HEK293T (cell line): Measurements from ENCODE around the gene CAMK2A.

Source experiments
- CTCF ChIA-PET: fragments of 350-600 bp; formaldehyde crosslinking; extraction: SDS; loops from one replicate; lab custom pipeline; 2021; ENCODE audit warnings: antibody characterized with exemption, inconsistent platforms; lab: Yijun Ruan, JAX
- POLR2A ChIA-PET: fragments of 350-600 bp; formaldehyde crosslinking; extraction: SDS; loops from one replicate; lab custom pipeline; 2020; ENCODE audit warnings: antibody characterized with exemption, inconsistent platforms; lab: Yijun Ruan, JAX
- DNase-seq: peaks from one replicate; pipeline ENCODE4 v3.0.0; 2012; ENCODE audit warnings: mixed read lengths; ENCODE audit errors: extremely low spot score
- ARNT ChIP-seq: fragments of 450-650 bp; IDR thresholded peaks from 2 replicates; pipeline ENCODE4 v1.6.1; 2017; ENCODE audit warnings: mild to moderate bottlenecking
- BHLHE40 ChIP-seq: fragments of 450-650 bp; IDR thresholded peaks from 2 replicates; pipeline ENCODE4 v1.6.1; 2016; ENCODE audit warnings: mild to moderate bottlenecking, moderate library complexity, borderline replicate concordance
- CTBP1 ChIP-seq: fragments of 450-650 bp; IDR thresholded peaks from 2 replicates; pipeline ENCODE4 v1.6.1; 2016; ENCODE audit warnings: borderline replicate concordance
- ELF4 ChIP-seq: fragments of 450-650 bp; IDR thresholded peaks from 2 replicates; pipeline ENCODE4 v1.6.1; 2017; ENCODE audit warnings: antibody characterized with exemption
- FOXA1 ChIP-seq: fragments of 450-650 bp; IDR thresholded peaks from 2 replicates; pipeline ENCODE4 v1.6.1; 2016; ENCODE audit warnings: mild to moderate bottlenecking
- FOXK2 ChIP-seq: fragments of 450-650 bp; IDR thresholded peaks from 2 replicates; pipeline ENCODE4 v1.6.1; 2016; ENCODE audit warnings: mild to moderate bottlenecking
- FOXM1 ChIP-seq: fragments of 450-650 bp; IDR thresholded peaks from 2 replicates; pipeline ENCODE4 v1.6.1; 2017; ENCODE audit warnings: mild to moderate bottlenecking, borderline replicate concordance
- HDGF ChIP-seq: fragments of 450-650 bp; IDR thresholded peaks from 2 replicates; pipeline ENCODE4 v1.6.1; 2017; ENCODE audit warnings: antibody characterized with exemption, borderline replicate concordance
- L3MBTL2 ChIP-seq: fragments of 450-650 bp; conservative IDR thresholded peaks from 2 replicates; pipeline ENCODE4 v1.6.1; 2016; ENCODE audit warnings: mild to moderate bottlenecking
- LEF1 ChIP-seq: fragments of 450-650 bp; IDR thresholded peaks from 2 replicates; pipeline ENCODE4 v1.6.1; 2017; ENCODE audit warnings: mild to moderate bottlenecking, borderline replicate concordance
- NFRKB ChIP-seq: fragments of 450-650 bp; IDR thresholded peaks from 2 replicates; pipeline ENCODE4 v1.6.1; 2016; ENCODE audit warnings: mild to moderate bottlenecking, moderate library complexity
- SP1 ChIP-seq: fragments of 450-650 bp; IDR thresholded peaks from 2 replicates; pipeline ENCODE4 v1.6.1; 2017
- SUZ12 ChIP-seq: fragments of 450-650 bp; IDR thresholded peaks from 2 replicates; pipeline ENCODE4 v1.6.1; 2016; ENCODE audit warnings: mild to moderate bottlenecking
- TARDBP ChIP-seq: fragments of 450-650 bp; IDR thresholded peaks from 2 replicates; pipeline ENCODE4 v1.6.1; 2016
- ZNF384 ChIP-seq: fragments of 450-650 bp; IDR thresholded peaks from 2 replicates; pipeline ENCODE4 v1.6.1; 2016
- TF ChIP-seq, protein P1 (sequence below): fragments of 450-650 bp; IDR thresholded peaks from 2 replicates; pipeline ENCODE4 v1.6.1; 2016

Gene CAMK2A

DNA sequence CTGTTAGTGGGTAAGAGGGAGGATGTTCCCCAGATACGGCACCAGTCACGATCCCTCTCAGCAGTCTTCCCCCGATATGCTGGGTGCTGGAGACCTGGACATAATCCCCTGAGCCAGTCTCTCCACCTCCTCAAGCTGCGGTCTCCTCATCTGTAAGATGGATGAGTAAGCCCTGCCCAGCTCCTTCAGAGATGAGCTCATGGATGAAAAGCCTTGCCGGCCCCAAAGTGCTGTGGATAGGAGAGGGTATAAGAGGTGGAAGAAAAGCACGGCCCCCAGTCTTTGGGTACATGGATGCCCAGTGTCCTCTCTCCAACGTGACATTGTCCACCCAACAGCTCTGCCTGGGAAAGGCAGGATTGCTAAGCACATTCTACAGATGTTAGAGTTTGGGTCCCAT lies 4.5 kb downstream of the CAMK2A start:
- TF ChIP-seq ELF4 = no peak
- TF ChIP-seq ZNF384 = no peak
- TF ChIP-seq LEF1 = no peak
- no peak for TF ChIP-seq BHLHE40
- TF ChIP-seq TARDBP = no peak
- no peak for TF ChIP-seq ARNT
- no peak for TF ChIP-seq FOXA1
- no peak for TF ChIP-seq FOXM1
- TF ChIP-seq SUZ12 = no peak
- no peak for TF ChIP-seq L3MBTL2
- TF ChIP-seq SP1 = no peak
- ChIA-PET CTCF (no interaction called here), POLR2A (no interaction called here)
- DNase-seq = no peak

DNA sequence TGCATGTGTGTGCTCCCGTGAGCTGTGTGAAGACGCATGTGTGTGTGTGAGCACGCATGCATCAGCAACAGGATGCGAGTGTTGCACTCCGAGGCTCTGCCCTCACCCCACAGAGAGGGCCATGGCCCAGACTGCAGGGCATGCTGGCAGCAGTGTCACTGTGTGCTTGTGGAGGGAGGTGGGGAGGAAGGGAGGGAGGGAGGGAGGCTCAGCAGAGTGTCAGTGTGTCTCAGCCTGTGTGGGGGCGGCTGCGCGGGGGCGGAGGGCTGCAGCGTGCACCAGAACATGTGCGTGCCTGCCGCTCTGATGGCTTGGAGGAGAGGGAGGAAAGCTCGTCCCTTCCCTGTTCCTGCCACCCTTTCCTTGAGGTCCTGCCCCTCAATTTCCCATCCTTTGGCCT lies 5.3 kb downstream of the CAMK2A start:
- CTCF ChIA-PET = interaction anchor here (0.7 kb wide), 1 partner anchor 96 kb away, joined by 4 read pairs; no protein-coding TSS in a partner anchor
- no peak for TF ChIP-seq FOXA1
- no peak for TF ChIP-seq LEF1
- no peak for TF ChIP-seq HDGF
- TF ChIP-seq, protein P1, sequence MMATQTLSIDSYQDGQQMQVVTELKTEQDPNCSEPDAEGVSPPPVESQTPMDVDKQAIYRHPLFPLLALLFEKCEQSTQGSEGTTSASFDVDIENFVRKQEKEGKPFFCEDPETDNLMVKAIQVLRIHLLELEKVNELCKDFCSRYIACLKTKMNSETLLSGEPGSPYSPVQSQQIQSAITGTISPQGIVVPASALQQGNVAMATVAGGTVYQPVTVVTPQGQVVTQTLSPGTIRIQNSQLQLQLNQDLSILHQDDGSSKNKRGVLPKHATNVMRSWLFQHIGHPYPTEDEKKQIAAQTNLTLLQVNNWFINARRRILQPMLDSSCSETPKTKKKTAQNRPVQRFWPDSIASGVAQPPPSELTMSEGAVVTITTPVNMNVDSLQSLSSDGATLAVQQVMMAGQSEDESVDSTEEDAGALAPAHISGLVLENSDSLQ = no peak
- no peak for TF ChIP-seq SP1
- no peak for TF ChIP-seq NFRKB
- no peak for TF ChIP-seq ELF4
- no peak for TF ChIP-seq CTBP1
- no peak for TF ChIP-seq ZNF384

DNA sequence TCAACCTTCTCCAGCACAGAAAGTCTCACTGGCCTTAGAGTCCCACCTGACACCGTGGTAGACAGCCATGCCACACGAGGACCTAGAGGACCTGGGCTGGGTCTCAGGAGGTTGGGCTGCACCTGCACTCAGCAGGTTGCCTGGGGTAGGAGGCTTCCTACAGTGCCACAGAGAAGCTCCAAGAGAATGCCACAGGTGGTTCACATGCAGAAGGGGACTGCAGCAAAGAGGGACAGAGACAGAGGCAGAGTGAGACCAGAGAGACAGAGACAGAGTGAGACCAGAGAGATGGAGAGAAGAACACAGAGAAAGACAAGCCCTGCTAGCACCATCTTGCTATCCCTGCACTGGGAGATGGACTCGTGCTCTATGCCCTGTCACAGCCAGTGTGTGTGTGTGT lies 5.7 kb downstream of the CAMK2A start:
- POLR2A ChIA-PET = no interaction called here
- TF ChIP-seq FOXA1 (no peak), SP1 (no peak), CTBP1 (no peak), ARNT (no peak), FOXM1 (no peak), NFRKB (no peak), HDGF (no peak), ZNF384 (no peak)

More for the DNA sequence above, 5.3 kb downstream of the CAMK2A start:
- POLR2A ChIA-PET = no interaction called here
- DNase-seq = no peak

DNA sequence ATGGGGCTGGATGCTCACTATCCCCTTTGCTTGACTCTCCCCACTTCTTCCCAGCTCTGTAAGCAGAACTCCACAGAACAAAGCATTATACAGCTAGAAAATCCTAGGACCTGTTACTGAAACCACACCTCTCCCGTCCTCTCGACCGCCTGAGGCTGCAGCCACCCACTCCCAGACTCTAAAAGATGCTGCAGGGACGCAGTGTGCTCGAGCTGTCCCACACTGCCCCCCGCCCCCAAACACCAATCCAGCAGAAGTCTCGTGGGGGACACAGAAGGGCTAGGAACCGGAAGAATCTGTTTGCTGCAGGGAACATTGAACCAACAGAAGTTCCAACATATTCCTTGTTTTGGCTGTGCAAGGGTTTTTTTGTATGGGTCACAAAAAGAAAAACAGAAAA lies 7.6 kb downstream of the CAMK2A start:
- POLR2A ChIA-PET = no interaction called here
- CTCF ChIA-PET = no interaction called here
- DNase-seq = no peak
- TF ChIP-seq SP1 (no peak), ELF4 (no peak), FOXK2 (no peak), FOXM1 (no peak), L3MBTL2 (no peak), ZNF384 (no peak), FOXA1 (no peak), CTBP1 (no peak), BHLHE40 (no peak)
- TF ChIP-seq, protein P1 = no peak

More for the DNA sequence above, 5.7 kb downstream of the CAMK2A start:
- CTCF ChIA-PET = interaction anchor here (0.7 kb wide), 1 partner anchor 97 kb away, joined by 4 read pairs; no protein-coding TSS in a partner anchor
- no peak for DNase-seq

DNA sequence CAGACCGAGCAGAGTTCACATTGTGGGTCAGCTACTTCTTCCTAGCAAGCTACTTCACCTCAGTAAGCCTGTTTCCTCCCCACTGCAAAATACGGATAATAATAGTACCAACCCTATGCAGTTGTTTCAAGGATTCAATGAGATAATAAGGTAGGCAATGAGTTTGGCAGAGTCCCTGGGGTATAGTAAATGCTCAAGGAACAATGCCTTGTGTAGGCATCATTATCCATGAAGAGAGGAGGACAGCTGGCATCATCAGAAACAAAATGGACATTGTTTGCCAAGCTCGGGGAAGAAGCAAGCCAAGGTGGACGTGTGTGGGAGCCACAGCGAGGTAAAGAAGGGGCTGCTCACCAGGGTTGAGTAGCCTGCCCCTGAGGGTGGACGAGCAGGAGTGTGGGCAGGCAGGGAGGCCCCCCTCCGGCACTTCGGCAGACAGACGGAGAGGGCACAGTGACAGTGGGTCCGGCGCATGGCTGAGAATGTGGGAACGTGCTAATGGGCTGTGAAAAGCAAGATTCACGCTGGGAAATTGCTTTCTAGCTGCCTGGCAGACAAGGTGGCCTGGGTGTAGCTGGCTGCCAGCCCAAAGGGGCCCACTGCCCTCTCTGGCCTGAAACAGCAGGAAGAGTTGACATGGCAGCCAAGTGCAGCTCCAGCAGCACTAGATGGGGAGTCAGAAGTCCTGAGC lies 10.1 kb downstream of the CAMK2A start:
- TF ChIP-seq ARNT (no peak), SUZ12 (no peak), FOXK2 (no peak), ELF4 (no peak), ZNF384 (no peak), NFRKB (no peak), FOXM1 (no peak), BHLHE40 (no peak), HDGF (no peak), SP1 (no peak), TARDBP (no peak), LEF1 (no peak)
- TF ChIP-seq, protein P1 = no peak
- no peak for DNase-seq
- CTCF ChIA-PET = no interaction called here
- POLR2A ChIA-PET = no interaction called here

DNA sequence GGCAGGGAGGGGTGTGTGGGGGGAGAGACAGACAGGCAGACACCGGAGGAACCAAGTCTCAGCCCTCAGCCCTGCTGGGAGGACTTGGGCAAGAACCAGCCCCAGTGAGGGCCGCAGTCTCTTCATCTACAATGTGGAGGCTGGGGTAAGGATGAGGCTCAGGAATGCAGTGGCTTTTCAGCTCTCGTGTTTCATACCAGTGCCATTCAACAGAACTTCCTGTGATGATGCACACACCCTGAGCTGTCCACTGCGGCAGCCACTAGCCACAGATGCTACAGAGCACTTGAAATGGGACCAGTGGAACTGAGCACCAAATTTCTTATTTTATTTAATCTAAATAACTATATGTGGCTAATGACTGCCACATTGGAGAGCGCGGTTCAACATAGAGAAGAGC lies 10.7 kb downstream of the CAMK2A start:
- ChIA-PET CTCF (no interaction called here), POLR2A (no interaction called here)
- TF ChIP-seq TARDBP (no peak), ZNF384 (no peak), L3MBTL2 (no peak), BHLHE40 (no peak), SP1 (no peak), HDGF (no peak), CTBP1 (no peak), FOXK2 (no peak), LEF1 (no peak), ARNT (no peak), FOXM1 (no peak), NFRKB (no peak), SUZ12 (no peak)
- no peak for DNase-seq
